Subcutaneous adipose tissue (tissue), 4 donors: Measurements from ENCODE around the gene ZHX3. TPM values are rescaled to one million over a fixed set of nuclear protein-coding genes. Genes with fewer than 3 reads are reported as not detected.

Experiments
- total RNA-seq, 4 donors: library from RNA; depleted of rRNA; stranded (reverse); fragments of >200 nt; gene quantifications; one replicate each; pipeline ENCODE4 v1.1.0, GENCODE V29; 2016
- TF ChIP-seq, protein P1 (sequence below): fragments of 450-650 bp; IDR thresholded peaks from one replicate; pipeline ENCODE4 v1.5.1; 2016; ENCODE audit warnings: low read depth, mild to moderate bottlenecking, control low read depth, antibody characterized with exemption, moderate library complexity

Gene ZHX3
- total RNA-seq, 4 donors from 2014 or later, result 31.0 to 50.9 (median 37.9) TPM

DNA sequence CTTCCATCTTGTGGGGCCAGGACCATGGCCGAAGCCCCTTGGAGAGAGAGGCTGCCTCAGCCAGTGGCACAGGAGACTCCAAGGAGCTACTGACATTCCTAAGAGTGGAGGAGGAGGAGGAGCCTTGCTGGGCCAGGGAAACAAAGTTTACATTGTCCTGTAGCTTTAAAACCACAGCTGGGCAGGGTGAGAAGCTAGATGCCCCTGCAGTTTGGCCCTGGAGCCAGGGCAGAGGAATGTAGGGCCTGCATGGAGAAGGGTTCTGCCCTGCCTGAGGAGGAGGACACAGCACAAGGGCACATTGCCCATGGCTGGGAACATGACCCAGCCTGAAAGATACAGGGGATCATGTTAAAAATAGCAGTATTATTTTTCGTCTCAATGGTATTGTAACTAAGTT lies 142.7 kb downstream of the ZHX3 start:
- TF ChIP-seq, protein P1, sequence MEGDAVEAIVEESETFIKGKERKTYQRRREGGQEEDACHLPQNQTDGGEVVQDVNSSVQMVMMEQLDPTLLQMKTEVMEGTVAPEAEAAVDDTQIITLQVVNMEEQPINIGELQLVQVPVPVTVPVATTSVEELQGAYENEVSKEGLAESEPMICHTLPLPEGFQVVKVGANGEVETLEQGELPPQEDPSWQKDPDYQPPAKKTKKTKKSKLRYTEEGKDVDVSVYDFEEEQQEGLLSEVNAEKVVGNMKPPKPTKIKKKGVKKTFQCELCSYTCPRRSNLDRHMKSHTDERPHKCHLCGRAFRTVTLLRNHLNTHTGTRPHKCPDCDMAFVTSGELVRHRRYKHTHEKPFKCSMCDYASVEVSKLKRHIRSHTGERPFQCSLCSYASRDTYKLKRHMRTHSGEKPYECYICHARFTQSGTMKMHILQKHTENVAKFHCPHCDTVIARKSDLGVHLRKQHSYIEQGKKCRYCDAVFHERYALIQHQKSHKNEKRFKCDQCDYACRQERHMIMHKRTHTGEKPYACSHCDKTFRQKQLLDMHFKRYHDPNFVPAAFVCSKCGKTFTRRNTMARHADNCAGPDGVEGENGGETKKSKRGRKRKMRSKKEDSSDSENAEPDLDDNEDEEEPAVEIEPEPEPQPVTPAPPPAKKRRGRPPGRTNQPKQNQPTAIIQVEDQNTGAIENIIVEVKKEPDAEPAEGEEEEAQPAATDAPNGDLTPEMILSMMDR, result no peak

DNA sequence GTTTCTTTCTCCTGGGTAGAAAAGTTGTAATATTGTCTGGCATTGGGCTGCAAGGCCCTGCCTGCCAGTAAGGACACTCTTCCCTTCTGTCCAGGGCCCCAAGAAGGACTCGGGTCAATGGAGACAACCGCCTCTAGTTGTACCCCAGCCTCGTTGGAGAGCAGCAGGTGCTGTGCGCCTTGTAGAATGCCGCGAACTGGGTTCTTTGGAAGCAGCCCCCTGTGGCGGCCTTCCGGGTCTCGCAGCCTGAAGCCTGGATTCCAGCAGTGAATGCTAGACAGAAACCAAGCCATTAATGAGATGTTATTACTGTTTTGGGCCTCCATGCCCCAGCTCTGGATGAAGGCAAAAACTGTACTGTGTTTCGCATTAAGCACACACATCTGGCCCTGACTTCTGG lies 143.2 kb downstream of the ZHX3 start:
- TF ChIP-seq, protein P1, result no peak

DNA sequence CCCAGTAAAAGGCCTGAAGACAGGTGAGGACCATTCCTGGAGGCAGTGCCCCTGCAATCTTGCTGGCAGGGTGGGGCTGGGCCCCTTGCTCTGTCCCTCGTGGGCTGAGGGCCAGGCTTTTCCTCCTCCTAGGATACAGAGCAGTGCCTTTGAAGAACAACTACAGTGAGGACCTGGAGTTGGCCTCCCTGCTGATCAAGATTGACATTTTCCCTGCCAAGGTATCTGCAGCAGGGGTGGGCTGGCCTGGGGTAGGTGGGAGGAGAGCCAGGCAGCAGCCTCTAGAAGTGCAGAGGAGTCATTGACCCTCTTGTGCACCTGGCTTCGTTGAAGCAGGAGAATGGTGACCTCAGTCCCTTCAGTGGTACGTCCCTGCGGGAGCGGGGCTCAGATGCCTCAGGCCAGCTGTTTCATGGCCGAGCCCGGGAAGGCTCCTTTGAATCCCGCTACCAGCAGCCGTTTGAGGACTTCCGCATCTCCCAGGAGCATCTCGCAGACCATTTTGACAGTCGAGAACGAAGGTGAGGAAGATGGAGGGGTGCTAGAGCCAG lies 143.7 kb downstream of the ZHX3 start:
- TF ChIP-seq, protein P1, result no peak

DNA sequence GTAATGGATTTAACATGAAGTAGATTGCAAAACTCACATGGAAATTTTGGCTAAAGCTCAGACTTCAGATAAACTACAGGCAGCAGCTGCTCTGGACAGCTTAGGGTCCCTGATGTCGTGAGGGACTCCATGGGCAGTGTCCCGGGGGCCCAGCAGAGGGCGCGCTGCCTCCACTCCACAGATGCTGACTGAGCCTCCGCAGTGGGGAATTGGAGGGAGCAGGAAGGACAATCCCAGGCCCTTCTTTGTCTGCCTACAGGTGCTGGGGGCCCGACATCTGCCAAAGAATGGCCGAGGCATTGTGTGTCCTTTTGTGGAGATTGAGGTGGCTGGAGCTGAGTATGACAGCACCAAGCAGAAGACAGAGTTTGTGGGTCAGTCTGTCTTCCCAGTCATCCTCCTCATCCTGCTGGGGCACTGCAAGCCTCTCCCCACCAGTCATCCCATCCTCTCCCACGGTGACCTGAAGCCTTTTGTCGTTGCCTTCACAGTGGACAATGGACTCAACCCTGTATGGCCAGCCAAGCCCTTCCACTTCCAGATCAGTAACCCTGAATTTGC lies 144.3 kb downstream of the ZHX3 start:
- TF ChIP-seq, protein P1, result no peak

DNA sequence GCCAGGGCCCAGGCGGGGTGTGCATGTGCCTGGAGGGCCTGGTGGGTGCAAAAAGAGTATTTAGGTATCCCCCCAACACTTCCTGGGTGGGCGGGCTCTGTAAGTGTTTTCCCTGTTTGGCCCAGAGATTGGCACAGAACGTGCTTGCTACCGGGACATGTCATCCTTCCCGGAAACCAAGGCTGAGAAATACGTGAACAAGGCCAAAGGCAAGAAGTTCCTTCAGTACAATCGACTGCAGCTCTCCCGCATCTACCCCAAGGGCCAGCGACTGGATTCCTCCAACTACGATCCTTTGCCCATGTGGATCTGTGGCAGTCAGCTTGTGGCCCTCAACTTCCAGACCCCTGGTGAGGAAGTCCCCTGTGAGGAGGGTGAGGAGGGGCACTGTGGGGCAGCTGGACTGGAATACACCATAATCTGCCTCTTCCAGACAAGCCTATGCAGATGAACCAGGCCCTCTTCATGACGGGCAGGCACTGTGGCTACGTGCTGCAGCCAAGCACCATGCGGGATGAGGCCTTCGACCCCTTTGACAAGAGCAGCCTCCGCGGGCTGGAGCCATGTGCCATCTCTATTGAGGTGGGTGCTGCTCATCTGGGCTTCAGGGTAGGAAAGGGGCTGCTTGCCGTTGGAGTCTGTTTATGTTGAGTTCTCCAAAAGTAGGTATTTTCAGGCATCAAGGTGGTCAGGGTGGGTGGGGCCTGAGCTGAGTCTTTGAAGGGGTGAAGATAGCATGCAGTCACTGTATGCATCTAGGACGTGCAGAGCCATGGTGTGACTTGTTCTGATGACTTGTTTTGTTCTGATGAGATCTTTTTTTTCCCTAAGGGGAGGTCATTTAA lies 145.0 kb downstream of the ZHX3 start:
- TF ChIP-seq, protein P1, result no peak

DNA sequence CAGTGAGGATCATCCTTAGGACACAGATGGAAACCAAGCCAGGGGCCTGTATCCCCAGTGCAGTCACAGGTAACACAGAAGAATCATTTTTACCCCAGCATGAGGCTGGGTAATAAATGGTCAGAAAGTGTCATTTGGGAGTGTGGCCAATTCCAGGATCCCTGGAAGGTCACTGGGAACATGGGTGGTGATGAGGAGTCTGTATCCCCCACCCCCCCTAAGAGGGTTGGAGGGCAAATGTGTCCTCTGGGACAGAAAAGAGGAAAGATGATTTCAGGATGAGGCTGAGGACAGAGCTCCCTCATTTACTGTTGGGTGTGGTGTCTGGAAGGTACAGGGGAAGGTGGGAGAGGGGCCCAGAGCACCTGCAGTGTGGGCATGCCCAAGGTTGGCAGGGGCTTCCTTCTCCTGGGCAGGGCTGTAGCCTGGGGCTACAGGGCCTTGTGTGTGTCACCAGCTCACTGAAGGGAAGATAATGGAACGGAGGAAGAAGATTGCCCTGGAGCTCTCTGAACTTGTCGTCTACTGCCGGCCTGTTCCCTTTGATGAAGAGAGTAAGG lies 145.7 kb downstream of the ZHX3 start:
- TF ChIP-seq, protein P1, result no peak

DNA sequence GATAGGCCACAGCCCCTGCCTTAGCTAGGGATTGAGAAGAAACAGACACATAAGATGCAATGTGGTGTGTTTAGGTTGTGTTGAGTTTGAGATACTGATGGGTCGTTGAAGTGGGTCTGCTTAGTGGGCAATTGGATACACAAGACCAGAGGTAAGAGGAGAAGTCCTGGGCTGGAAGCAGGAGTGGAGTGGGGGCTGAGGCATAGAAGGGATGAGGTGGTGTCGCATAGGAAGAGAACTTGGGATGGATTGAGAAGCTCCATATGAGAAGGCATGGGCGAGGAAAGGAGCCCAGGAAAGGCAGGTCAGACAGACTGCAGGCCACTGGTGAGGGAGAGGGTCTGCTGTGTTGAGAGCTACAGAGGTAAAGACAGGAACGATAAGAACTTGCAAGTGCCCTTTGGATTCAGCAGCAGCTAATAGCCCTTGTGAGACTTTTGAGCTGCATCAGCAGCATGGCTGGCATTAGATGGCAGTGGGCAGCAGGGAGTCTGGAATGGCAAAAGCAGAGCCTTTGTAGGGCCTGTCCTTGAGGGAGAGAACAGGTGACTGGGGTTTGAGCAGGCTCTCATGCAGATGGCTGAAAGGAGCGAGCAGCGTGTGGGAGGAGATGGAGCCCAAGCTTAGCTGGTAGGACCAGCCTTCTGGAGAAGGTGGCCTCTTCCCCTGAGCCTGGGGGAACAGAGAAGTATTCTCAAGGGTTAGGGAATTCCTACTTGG lies 147.0 kb downstream of the ZHX3 start:
- TF ChIP-seq, protein P1, result no peak
